GM12878 (cell line): Measurements from ENCODE around the gene LUZP2. TPM values are rescaled to one million over a fixed set of nuclear protein-coding genes. Genes with fewer than 3 reads are reported as not detected.

Experiments used
- ATAC-seq: fragments of 200-7000 bp; cut with Tn5 transposase; 3 replicates; pipeline ENCODE4 v1.9.1; 2020; ENCODE audit warnings: mild to moderate bottlenecking, moderate library complexity
- BruUV-seq: library from RNA; stranded (reverse); fragments of 400-500 nt; replicated peaks from 2 replicates; lab custom pipeline; 2021; lab: Mats Ljungman, UMichigan
- CTCF ChIA-PET: fragments of 300-600 bp; sonication (Branson Sonifier 250); formaldehyde crosslinking; extraction: SDS; loops from one replicate; lab custom pipeline; 2021; ENCODE audit warnings: inconsistent platforms; lab: Yijun Ruan, JAX
- POLR2A ChIA-PET: fragments of 350-600 bp; formaldehyde crosslinking; extraction: SDS; loops from one replicate; lab custom pipeline; 2021; ENCODE audit warnings: inconsistent platforms; lab: Charles Lee
- RAD21 ChIA-PET: fragments of 300-600 bp; sonication (Branson Sonifier 250); formaldehyde crosslinking; loops from one replicate; lab custom pipeline; 2023; ENCODE audit warnings: antibody characterized with exemption; ENCODE audit not compliant: unreplicated experiment; lab: Charles Lee
- SMC1A ChIA-PET: fragments of 300-600 bp; sonication (Branson Sonifier 250); formaldehyde crosslinking; loops from one replicate; lab custom pipeline; 2023; ENCODE audit not compliant: unreplicated experiment, uncharacterized antibody; lab: Charles Lee
- DNase-seq: peaks from one replicate; pipeline ENCODE4 v3.0.0-alpha.2; 2011; ENCODE audit warnings: low read depth, low spot score
- FAIRE-seq: peaks from 3 replicates; lab custom pipeline; 2011; peaks lifted over from hg19 to GRCh38; lab: Jason Lieb, UNC
- H2AFZ ChIP-seq: 2 replicates; pipeline ENCODE4 v1.6.0; 2011; ENCODE audit warnings: low read depth, low read length, control low read depth; ENCODE audit not compliant: control insufficient read depth
- H3K27ac ChIP-seq: 2 replicates; pipeline ENCODE4 v1.5.1; 2011; ENCODE audit warnings: control low read depth; ENCODE audit not compliant: control insufficient read depth, insufficient read depth
- H3K27me3 ChIP-seq, 2 experiments: replicated peaks in 1 of 2; 2 replicates each; pipeline versions ENCODE4 v1.6.0 to v1.6.1; 2011; ENCODE audit warnings: low read length in 1 of 2; ENCODE audit not compliant: control insufficient read depth in 2 of 2, insufficient read depth in 2 of 2
- H3K36me3 ChIP-seq, 2 experiments: 2 replicates each; pipeline ENCODE4 v1.5.1; 2011; ENCODE audit warnings: low read length in 1 of 2; ENCODE audit not compliant: control insufficient read depth in 2 of 2, insufficient read depth in 2 of 2
- H3K4me1 ChIP-seq: 2 replicates; pipeline ENCODE4 v1.6.1; 2011; ENCODE audit warnings: mild to moderate bottlenecking, low read length, moderate library complexity, mixed read lengths; ENCODE audit not compliant: control insufficient read depth, insufficient read depth
- H3K4me2 ChIP-seq: 2 replicates; pipeline ENCODE4 v1.6.0; 2011; ENCODE audit warnings: control low read depth; ENCODE audit not compliant: control insufficient read depth, insufficient read depth
- H3K4me3 ChIP-seq: fragments of 200-600 bp; sonication (generic); 2 replicates; pipeline ENCODE4 v1.5.1; 2016
- H3K79me2 ChIP-seq: 2 replicates; pipeline ENCODE4 v1.6.0; 2011; ENCODE audit warnings: low read length; ENCODE audit not compliant: control insufficient read depth, insufficient read depth
- H3K9ac ChIP-seq: 2 replicates; pipeline ENCODE4 v1.8.0; 2011; ENCODE audit warnings: low read length, control low read depth, mixed read lengths; ENCODE audit not compliant: control insufficient read depth, insufficient read depth
- H3K9me3 ChIP-seq: replicated peaks from 3 replicates; pipeline ENCODE4 v1.5.1; 2011; ENCODE audit warnings: mild to moderate bottlenecking, low read length; ENCODE audit not compliant: control insufficient read depth, insufficient read depth
- H4K20me1 ChIP-seq: 2 replicates; pipeline ENCODE4 v1.6.0; 2011; ENCODE audit not compliant: control insufficient read depth, insufficient read depth
- ATF2 ChIP-seq: IDR thresholded peaks from 2 replicates; pipeline ENCODE4 v1.6.1; 2012; ENCODE audit warnings: low read length, inconsistent platforms
- CBFB ChIP-seq: IDR thresholded peaks from 2 replicates; pipeline ENCODE4 v1.6.1; 2016; ENCODE audit warnings: antibody characterized with exemption, low read depth
- PAX5 ChIP-seq: IDR thresholded peaks from 2 replicates; pipeline ENCODE4 v1.6.1; 2011; ENCODE audit warnings: low read depth, low read length, borderline replicate concordance
- PBX3 ChIP-seq: IDR thresholded peaks from 2 replicates; pipeline ENCODE4 v1.6.1; 2011; ENCODE audit warnings: mild to moderate bottlenecking, low read depth, low read length, moderate library complexity; ENCODE audit not compliant: insufficient replicate concordance
- PKNOX1 ChIP-seq: fragments of 450-650 bp; IDR thresholded peaks from 2 replicates; pipeline ENCODE4 v1.6.1; 2016; ENCODE audit warnings: mild to moderate bottlenecking
- RAD21 ChIP-seq: IDR thresholded peaks from 2 replicates; pipeline ENCODE4 v1.6.1; 2011; ENCODE audit warnings: mild to moderate bottlenecking, low read depth, low read length, moderate library complexity; ENCODE audit not compliant: insufficient read depth
- RELA ChIP-seq: fragments of 450-650 bp; IDR thresholded peaks from 2 replicates; pipeline ENCODE4 v1.8.0; 2014; ENCODE audit warnings: borderline replicate concordance; ENCODE audit not compliant: partially characterized antibody
- ZZZ3 ChIP-seq: IDR thresholded peaks from 2 replicates; pipeline ENCODE4 v1.6.1; 2011; ENCODE audit warnings: low read depth; ENCODE audit not compliant: control insufficient read depth, insufficient read length
- WGBS: methylation state at CpG from one replicate; pipeline ENCODE4 v1.1.6; 2016; ENCODE audit warnings: low lambda C conversion rate; ENCODE audit not compliant: insufficient replicate concordance, insufficient coverage; ENCODE audit errors: missing lambda C conversion rate; 5-methylcytosine and 5-hydroxymethylcytosine counted together
- in situ Hi-C: fragments of 300-500 bp; cut with MboI; formaldehyde crosslinking; loops from 9 replicates; pipeline ENCODE4 v1.14.3; 2018; ENCODE audit warnings: mixed read lengths
- intact Hi-C: fragments of 100-400 bp; cut with micrococcal nuclease; formaldehyde crosslinking; loops from one replicate; pipeline ENCODE4 v1.14.2; 2022; ENCODE audit not compliant: unreplicated experiment
- polyA plus RNA-seq, 11 experiments: library from polyadenylated mRNA; depleted of rRNA in 4 of 11; unstranded in 6 of 11; stranded (reverse) in 5 of 11; fragments of >200 nt; fragmentation: Nextera tagmentation in 4 of 11; fragmentation: Illumina TruSeq in 1 of 11; extraction: Ambion mirVana in 4 of 11; extraction: Trizol in 1 of 11; gene quantifications; 1 replicate in 1 of 11; 2 replicates in 10 of 11; pipeline versions ENCODE4 v1.2.1 to v1.2.3, GENCODE V29; 2011 to 2016; ENCODE audit warnings: inconsistent platforms in 2 of 11, missing spikeins in 2 of 11, low read depth in 1 of 11
- total RNA-seq, 4 experiments: library from RNA; depleted of rRNA in 3 of 4; stranded (reverse); fragments of >200 nt in 3 of 4; fragmentation: Illumina TruSeq in 1 of 4; extraction: Trizol in 1 of 4; gene quantifications; 2 replicates each; pipeline versions ENCODE4 v1.2.1 to v1.2.3, GENCODE V29; 2013 to 2021

LUZP2 gene
- total and polyA plus RNA-seq, 10 of the 15 experiments (the other 5 are each of a cell fraction or from before 2014, with no cell fraction given): not detected

DNA sequence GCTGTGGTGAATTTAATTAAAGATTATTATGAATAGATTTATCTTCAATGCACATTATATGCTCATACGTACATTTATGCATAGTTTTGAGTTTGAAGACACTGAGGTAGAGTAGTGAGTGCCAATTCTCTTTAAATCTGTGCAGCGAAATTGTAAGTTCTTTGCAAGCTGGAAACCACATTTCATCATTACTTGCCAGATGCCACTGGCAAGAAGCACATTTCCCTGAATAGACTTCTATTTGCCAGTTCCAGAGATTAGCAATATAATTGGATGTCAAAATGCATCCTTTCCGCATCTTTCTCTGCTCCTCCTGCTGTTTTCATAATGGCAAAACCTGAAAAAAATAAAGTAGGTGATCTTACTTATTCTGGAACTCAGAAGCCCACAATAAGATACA, 448.0 kb downstream of the LUZP2 start:
- BruUV-seq: no TSS peak
- ChIA-PET POLR2A (no interaction called here), CTCF (no interaction called here), RAD21 (no interaction called here), SMC1A (no interaction called here)
- FAIRE-seq (no peak), ATAC-seq (no peak), DNase-seq (no peak)
- in situ Hi-C loops (no loop called here), intact Hi-C loops (no loop called here)
- Histone ChIP-seq H3K27ac (no peak overlapping the region), H3K36me3 (no peaks in the 10 kb centered on the region), H2AFZ (no peak overlapping the region), H3K9me3 (no peaks in the 10 kb centered on the region), H3K9ac (no peak overlapping the region), H4K20me1 (no peaks in the 10 kb centered on the region), H3K4me1 (no peaks in the 10 kb centered on the region), H3K4me2 (no peak overlapping the region), H3K4me3 (no peak overlapping the region), H3K27me3 (no peaks in the 10 kb centered on the region), H3K79me2 (no peaks in the 10 kb centered on the region)
- no peak for TF ChIP-seq CBFB
- TF ChIP-seq PAX5: no peak
- TF ChIP-seq ATF2: no peak
- no peak for TF ChIP-seq RELA
- no peak for TF ChIP-seq RAD21
- TF ChIP-seq PBX3: no peak
- TF ChIP-seq ZZZ3: no peak
- no peak for TF ChIP-seq PKNOX1
- WGBS: 11% methylated on average over 3 of the region's 3 CpGs
